Panc1 (cell line): Measurements from ENCODE around the gene EFCAB8. TPM values are rescaled to one million over a fixed set of nuclear protein-coding genes. Genes with fewer than 3 reads are reported as not detected.

Source experiments
- ATAC-seq: fragments of 200-7000 bp; cut with Tn5 transposase; 2 replicates; pipeline ENCODE4 v1.9.1; 2020; ENCODE audit warnings: mild to moderate bottlenecking, moderate library complexity
- BruUV-seq: library from RNA; stranded (reverse); fragments of 400-500 nt; replicated peaks from 2 replicates; lab custom pipeline; 2021; lab: Mats Ljungman, UMichigan
- CTCF ChIA-PET: fragments of 300-600 bp; sonication (Branson Sonifier 250); formaldehyde crosslinking; loops from one replicate; lab custom pipeline; 2022; ENCODE audit warnings: antibody characterized with exemption; lab: Charles Lee
- POLR2A ChIA-PET: fragments of 300-600 bp; sonication (Branson Sonifier 250); formaldehyde crosslinking; loops from one replicate; lab custom pipeline; 2022; ENCODE audit warnings: antibody characterized with exemption; lab: Charles Lee
- DNase-seq: peaks from one replicate; pipeline ENCODE4 v3.0.0-alpha.2; 2010; ENCODE audit warnings: low read depth, low spot score
- H3K27ac ChIP-seq: 2 replicates; pipeline ENCODE4 v1.5.1; 2011; ENCODE audit warnings: mild to moderate bottlenecking, low read length, inconsistent platforms
- H3K27me3 ChIP-seq: fragments of 200-500 bp; sonication (Bioruptor generic); 2 replicates; pipeline ENCODE4 v1.6.0; 2014; ENCODE audit warnings: low read length, inconsistent platforms; ENCODE audit not compliant: control insufficient read depth, insufficient read depth
- H3K36me3 ChIP-seq: fragments of 200-500 bp; sonication (Bioruptor generic); 2 replicates; pipeline ENCODE4 v1.5.1; 2014; ENCODE audit warnings: inconsistent platforms, mild to moderate bottlenecking, low read length, moderate library complexity; ENCODE audit not compliant: control insufficient read depth, insufficient read depth
- H3K4me1 ChIP-seq: 2 replicates; pipeline ENCODE4 v1.5.1; 2011; ENCODE audit warnings: inconsistent platforms, mild to moderate bottlenecking, low read length, moderate library complexity; ENCODE audit not compliant: control insufficient read depth, insufficient read depth
- H3K4me3 ChIP-seq, 2 experiments: 2 replicates each; pipeline ENCODE4 v1.5.1; 2011 to 2012; ENCODE audit warnings: low read depth in 2 of 2, low read length in 2 of 2, mild to moderate bottlenecking in 2 of 2, inconsistent platforms in 1 of 2, moderate library complexity in 1 of 2
- H3K9me3 ChIP-seq: fragments of 200-500 bp; sonication (Bioruptor generic); 2 replicates; pipeline ENCODE4 v1.5.1; 2014; ENCODE audit warnings: low read depth, mild to moderate bottlenecking, inconsistent platforms, low read length, moderate library complexity; ENCODE audit not compliant: control insufficient read depth, insufficient read depth
- CTCF ChIP-seq: fragments of 450-650 bp; IDR thresholded peaks from 2 replicates; pipeline ENCODE4 v1.5.1; 2017; ENCODE audit warnings: mild to moderate bottlenecking
- POLR2AphosphoS5 ChIP-seq: IDR thresholded peaks from 2 replicates; pipeline ENCODE4 v1.6.1; 2012; ENCODE audit warnings: mild to moderate bottlenecking, low read depth, low read length, moderate library complexity
- REST ChIP-seq, 2 experiments: IDR thresholded peaks; 2 replicates each; pipeline ENCODE4 v1.6.1; 2011 to 2012; ENCODE audit warnings: low read depth in 2 of 2, control low read depth in 1 of 2, low read length in 1 of 2, mild to moderate bottlenecking in 1 of 2, moderate library complexity in 1 of 2; ENCODE audit not compliant: insufficient read depth in 1 of 2
- SIN3A ChIP-seq: IDR thresholded peaks from 2 replicates; pipeline ENCODE4 v1.6.1; 2012; ENCODE audit warnings: low read depth, mild to moderate bottlenecking, low read length, moderate library complexity, borderline replicate concordance; ENCODE audit not compliant: insufficient read depth
- TCF7L2 ChIP-seq: IDR thresholded peaks from 2 replicates; pipeline ENCODE4 v1.6.1; 2011; ENCODE audit warnings: mild to moderate bottlenecking, low read depth, low read length, inconsistent platforms
- in situ Hi-C: cut with HindIII; loops from 2 replicates; pipeline ENCODE4 v1.10.0; 2016; ENCODE audit warnings: low sequenced_read_pairs, low pct_unique_long_range_greater_than_20kb
- intact Hi-C: fragments of 100-400 bp; cut with micrococcal nuclease; formaldehyde crosslinking; loops from one replicate; pipeline ENCODE4 v1.10.0; 2022; ENCODE audit not compliant: unreplicated experiment
- total RNA-seq: library from RNA; stranded (reverse); gene quantifications from one replicate; pipeline ENCODE4 v1.2.1, GENCODE V29; 2021; ENCODE audit not compliant: unreplicated experiment

The EFCAB8 gene
- total RNA-seq, 1 experiment from 2014 or later: 1.1 TPM

DNA sequence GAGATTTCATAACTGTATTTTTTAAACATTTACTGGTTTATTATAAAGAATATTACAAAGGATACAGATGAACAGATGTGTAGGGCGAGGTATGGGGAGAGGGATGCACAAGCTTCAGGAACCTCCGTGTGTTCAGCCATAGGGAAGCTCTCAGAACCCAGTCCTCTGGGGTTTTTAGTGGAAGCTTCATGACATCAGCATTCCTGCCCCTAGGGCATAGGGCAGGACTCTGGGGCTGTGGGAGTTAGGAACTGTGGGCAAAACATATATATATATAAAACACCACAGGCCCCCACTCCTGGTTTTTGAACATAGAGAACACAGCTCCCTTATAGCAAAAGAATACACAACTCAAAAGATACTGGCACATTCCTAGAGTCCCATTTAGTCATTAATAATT, 21.9 kb downstream of the EFCAB8 start:
- DNase-seq (no peak), ATAC-seq (no peak)
- no peaks in the 10 kb centered on the region for H3K4me1 ChIP-seq
- POLR2A ChIA-PET: no interaction called here
- no peak for TF ChIP-seq SIN3A
- no peak for TF ChIP-seq POLR2AphosphoS5
- no peak for TF ChIP-seq TCF7L2
- no peak for TF ChIP-seq CTCF
- no peak for TF ChIP-seq REST (IDR thresholded peaks at IDR 0.05; ENCODE audit: insufficient read depth in 1 of 2, low read depth in 2 of 2, low read length in 1 of 2)
- CTCF ChIA-PET: no interaction called here
- BruUV-seq: no TSS peak
- in situ Hi-C loops: no loop called here
- no peak overlapping the region for H3K4me3 ChIP-seq
- intact Hi-C loops: no loop called here
- H3K9me3 ChIP-seq: no peaks in the 10 kb centered on the region
- H3K27ac ChIP-seq: no peak overlapping the region
- H3K36me3 ChIP-seq: no peaks in the 10 kb centered on the region
- H3K27me3 ChIP-seq: no peaks in the 10 kb centered on the region

- no TSS peak for BruUV-seq
- DNase-seq: no peak
- Histone ChIP-seq H3K9me3 (no peaks in the 10 kb centered on the region), H3K4me3 (no peak overlapping the region), H3K36me3 (no peaks in the 10 kb centered on the region), H3K27ac (no peak overlapping the region), H3K4me1 (no peaks in the 10 kb centered on the region), H3K27me3 (no peaks in the 10 kb centered on the region)
- intact Hi-C loops (no loop called here), in situ Hi-C loops (no loop called here)
- ChIA-PET CTCF (no interaction called here), POLR2A (no interaction called here)
- TF ChIP-seq POLR2AphosphoS5 (no peak), SIN3A (no peak), TCF7L2 (no peak), REST (IDR thresholded peaks at IDR 0.05; ENCODE audit: insufficient read depth in 1 of 2, low read depth in 2 of 2, low read length in 1 of 2) (no peak), CTCF (no peak)
- no peak for ATAC-seq
Observed at GRCh38 chr20:32883081-32883480, 24.4 kb downstream of the EFCAB8 start.
